Endothelial cell of umbilical vein (primary cell): ENCODE measurements around the gene CLASRP. TPM values are rescaled to one million over a fixed set of nuclear protein-coding genes. Genes with fewer than 3 reads are reported as not detected.

ENCODE experiments used
- BruUV-seq: library from RNA; stranded (reverse); fragments of 400-500 nt; replicated peaks from 2 replicates; lab custom pipeline; 2021; lab: Mats Ljungman, UMichigan
- CTCF ChIA-PET: fragments of 300-600, 350-600 bp; sonication (Branson Sonifier 250); formaldehyde crosslinking; loops from one replicate; lab custom pipeline; 2021; ENCODE audit warnings: antibody characterized with exemption, inconsistent platforms; lab: Charles Lee
- POLR2A ChIA-PET: fragments of 300-600, 350-600 bp; sonication (Branson Sonifier 250); formaldehyde crosslinking; loops from one replicate; lab custom pipeline; 2021; ENCODE audit warnings: antibody characterized with exemption, inconsistent platforms; lab: Charles Lee
- DNase-seq: peaks from one replicate; pipeline ENCODE4 v3.0.0-alpha.2; 2011; ENCODE audit warnings: low read depth, low spot score
- FAIRE-seq: peaks from 2 replicates; lab custom pipeline; 2011; peaks lifted over from hg19 to GRCh38; lab: Jason Lieb, UNC
- H2AFZ ChIP-seq: 2 replicates; pipeline ENCODE4 v1.6.0; 2012; ENCODE audit warnings: low read depth, low read length, control low read depth, inconsistent platforms
- H3K27ac ChIP-seq: 2 replicates; pipeline ENCODE4 v1.5.1; 2011; ENCODE audit warnings: low read depth, mild to moderate bottlenecking, control low read depth, low read length, moderate library complexity; ENCODE audit not compliant: insufficient read depth
- H3K27me3 ChIP-seq, 2 experiments: 2 replicates each; pipeline versions ENCODE4 v1.6.0 to v1.6.1; 2011; ENCODE audit warnings: low read length in 2 of 2, mixed read lengths in 1 of 2; ENCODE audit not compliant: control insufficient read depth in 2 of 2, insufficient read depth in 2 of 2
- H3K36me3 ChIP-seq, 2 experiments: 2 replicates in 1 of 2; 3 replicates in 1 of 2; pipeline ENCODE4 v1.5.1; 2011; ENCODE audit warnings: low read length in 2 of 2, mild to moderate bottlenecking in 1 of 2, moderate library complexity in 1 of 2; ENCODE audit not compliant: control insufficient read depth in 2 of 2, insufficient read depth in 2 of 2; ENCODE audit errors: extremely low read depth in 1 of 2
- H3K4me1 ChIP-seq: 3 replicates; pipeline ENCODE4 v1.5.1; 2011; ENCODE audit warnings: mild to moderate bottlenecking, low read length; ENCODE audit not compliant: control insufficient read depth, insufficient read depth; ENCODE audit errors: extremely low read depth
- H3K4me2 ChIP-seq: 2 replicates; pipeline ENCODE4 v1.6.1; 2011; ENCODE audit warnings: low read length, control low read depth, mixed read lengths; ENCODE audit not compliant: insufficient read depth
- H3K4me3 ChIP-seq, 3 experiments: fragments of 200-600 bp in 1 of 3; sonication (generic), shearing (Covaris generic) in 1 of 3; replicated peaks in 1 of 3; 2 replicates each; pipeline ENCODE4 v1.5.1; 2011 to 2016; ENCODE audit warnings: control low read depth in 3 of 3, low read length in 3 of 3, mild to moderate bottlenecking in 2 of 3, inconsistent platforms in 1 of 3, low read depth in 1 of 3, moderate library complexity in 1 of 3; ENCODE audit not compliant: insufficient read depth in 1 of 3
- H3K79me2 ChIP-seq: 2 replicates; pipeline ENCODE4 v1.6.0; 2012; ENCODE audit warnings: low read length, inconsistent platforms; ENCODE audit not compliant: control insufficient read depth, insufficient read depth
- H3K9ac ChIP-seq: replicated peaks from 2 replicates; pipeline ENCODE3; 2011; ENCODE audit warnings: low read length, control low read depth; ENCODE audit not compliant: insufficient read depth; ENCODE audit errors: extremely low read depth
- H3K9me1 ChIP-seq: replicated peaks from 3 replicates; pipeline ENCODE4 v1.6.0; 2011; ENCODE audit warnings: mild to moderate bottlenecking, low read length; ENCODE audit not compliant: control insufficient read depth, insufficient read depth; ENCODE audit errors: extremely low read depth
- H3K9me3 ChIP-seq: replicated peaks from 2 replicates; pipeline ENCODE4 v1.5.1; 2012; ENCODE audit warnings: low read length, inconsistent platforms; ENCODE audit not compliant: control insufficient read depth, insufficient read depth
- H4K20me1 ChIP-seq: replicated peaks from 2 replicates; pipeline ENCODE3; 2011; ENCODE audit warnings: mild to moderate bottlenecking, low read length; ENCODE audit not compliant: control insufficient read depth, insufficient read depth; ENCODE audit errors: extremely low read depth
- EZH2 ChIP-seq: IDR thresholded peaks from 2 replicates; pipeline ENCODE4 v1.6.1; 2012; ENCODE audit warnings: borderline replicate concordance, low read depth, mild to moderate bottlenecking, moderate library complexity, low read length, inconsistent platforms; ENCODE audit not compliant: severe bottlenecking
- FOS ChIP-seq: IDR thresholded peaks from 2 replicates; pipeline ENCODE4 v1.6.1; 2011; ENCODE audit warnings: mild to moderate bottlenecking, low read length, moderate library complexity, borderline replicate concordance; ENCODE audit not compliant: insufficient read depth
- GATA2 ChIP-seq: IDR thresholded peaks from 2 replicates; pipeline ENCODE4 v1.7.0; 2011; ENCODE audit warnings: low read depth, mild to moderate bottlenecking, moderate library complexity, mixed read lengths, low read length; ENCODE audit not compliant: insufficient read length, insufficient read depth
- JUN ChIP-seq: IDR thresholded peaks from 2 replicates; pipeline ENCODE4 v1.6.1; 2011; ENCODE audit warnings: borderline replicate concordance, low read depth; ENCODE audit not compliant: insufficient read length, insufficient read depth
- MYC ChIP-seq: IDR thresholded peaks from one replicate; pipeline ENCODE4 v1.6.1; 2011; ENCODE audit warnings: mild to moderate bottlenecking, low read depth, low read length
- POLR2A ChIP-seq: IDR thresholded peaks from 2 replicates; pipeline ENCODE4 v1.6.1; 2012; ENCODE audit warnings: low read depth, mild to moderate bottlenecking, control low read depth, low read length
- POLR2AphosphoS5 ChIP-seq: IDR thresholded peaks from 2 replicates; pipeline ENCODE4 v1.6.1; 2012; ENCODE audit warnings: low read depth, mild to moderate bottlenecking, control low read depth, low read length, moderate library complexity; ENCODE audit not compliant: insufficient read depth
- dilution Hi-C: fragments of 300-500 bp; cut with MboI; formaldehyde crosslinking; loops from one replicate; pipeline ENCODE4 v1.15.0; 2019; ENCODE audit warnings: low sequenced_read_pairs; ENCODE audit not compliant: extremely low pct_ligation_motif_present
- intact Hi-C: fragments of 100-400 bp; cut with micrococcal nuclease; formaldehyde crosslinking; loops from one replicate; pipeline ENCODE4 v1.10.0; 2022
- polyA plus RNA-seq, 4 experiments: library from polyadenylated mRNA; depleted of rRNA in 3 of 4; stranded (reverse) in 3 of 4; unstranded in 1 of 4; fragments of >200 nt; gene quantifications; 2 replicates each; pipeline versions ENCODE4 v1.2.1 to v1.2.3, GENCODE V29; 2011 to 2012; ENCODE audit warnings: missing spikeins in 1 of 4
- total RNA-seq: library from RNA; stranded (reverse); gene quantifications from 2 replicates; pipeline ENCODE4 v1.2.3, GENCODE V29; 2021
- TF ChIP-seq, protein P1 (sequence below), 2 donors: IDR thresholded peaks; 1 replicate in 1 of 2; 2 replicates in 1 of 2; pipeline ENCODE4 v1.5.1; 2011; ENCODE audit warnings: low read length in 2 of 2, mild to moderate bottlenecking in 2 of 2, moderate library complexity in 2 of 2, control low read depth in 1 of 2, inconsistent platforms in 1 of 2, low read depth in 1 of 2; ENCODE audit not compliant: insufficient read depth in 1 of 2; ENCODE audit errors: extremely low read depth in 1 of 2
- TF ChIP-seq, protein P2 (sequence below): IDR thresholded peaks from 2 replicates; pipeline ENCODE4 v1.6.1; 2011; ENCODE audit not compliant: insufficient read depth, insufficient read length

CLASRP gene
- total and polyA plus RNA-seq, 2 donors (not counting 3 experiments of a cell fraction or from before 2014, with no cell fraction given): 40.7 to 70.7 TPM

DNA sequence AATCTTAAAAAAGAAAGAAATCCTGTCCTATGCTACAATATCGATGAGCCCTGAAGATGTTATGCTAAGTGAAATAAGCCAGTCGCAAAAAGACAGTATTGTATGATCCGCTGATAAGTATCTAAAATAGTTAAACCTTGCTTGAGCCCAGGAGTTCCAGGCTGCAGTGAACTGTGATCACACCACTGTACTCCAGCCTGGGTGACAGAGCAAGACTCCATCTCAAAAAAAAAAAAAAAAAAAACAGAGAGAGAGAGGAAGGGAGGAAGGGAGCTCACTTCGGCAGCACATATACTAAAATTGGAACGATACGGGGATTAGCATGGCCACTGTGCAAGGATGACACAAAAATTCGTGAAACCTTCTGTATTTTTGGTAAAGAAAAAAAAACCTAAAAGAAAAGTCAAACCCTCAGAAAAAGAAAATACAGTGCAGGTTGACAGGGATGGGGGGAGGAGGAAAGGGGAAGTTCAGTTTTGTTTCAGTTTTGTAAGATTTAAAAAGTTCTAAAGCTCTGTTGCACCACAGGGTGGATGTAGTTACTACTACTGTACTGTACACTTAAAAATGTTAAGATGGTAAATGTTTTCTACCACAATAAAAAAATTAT lies 8.4 kb downstream of the CLASRP start:
- H2AFZ ChIP-seq: no peak overlapping the region
- no peaks in the 10 kb centered on the region for H3K9me3 ChIP-seq
- TF ChIP-seq POLR2A (no peak), MYC (no peak), GATA2 (no peak), FOS (no peak), POLR2AphosphoS5 (no peak), EZH2 (no peak), JUN (no peak)
- TF ChIP-seq, protein P1, sequence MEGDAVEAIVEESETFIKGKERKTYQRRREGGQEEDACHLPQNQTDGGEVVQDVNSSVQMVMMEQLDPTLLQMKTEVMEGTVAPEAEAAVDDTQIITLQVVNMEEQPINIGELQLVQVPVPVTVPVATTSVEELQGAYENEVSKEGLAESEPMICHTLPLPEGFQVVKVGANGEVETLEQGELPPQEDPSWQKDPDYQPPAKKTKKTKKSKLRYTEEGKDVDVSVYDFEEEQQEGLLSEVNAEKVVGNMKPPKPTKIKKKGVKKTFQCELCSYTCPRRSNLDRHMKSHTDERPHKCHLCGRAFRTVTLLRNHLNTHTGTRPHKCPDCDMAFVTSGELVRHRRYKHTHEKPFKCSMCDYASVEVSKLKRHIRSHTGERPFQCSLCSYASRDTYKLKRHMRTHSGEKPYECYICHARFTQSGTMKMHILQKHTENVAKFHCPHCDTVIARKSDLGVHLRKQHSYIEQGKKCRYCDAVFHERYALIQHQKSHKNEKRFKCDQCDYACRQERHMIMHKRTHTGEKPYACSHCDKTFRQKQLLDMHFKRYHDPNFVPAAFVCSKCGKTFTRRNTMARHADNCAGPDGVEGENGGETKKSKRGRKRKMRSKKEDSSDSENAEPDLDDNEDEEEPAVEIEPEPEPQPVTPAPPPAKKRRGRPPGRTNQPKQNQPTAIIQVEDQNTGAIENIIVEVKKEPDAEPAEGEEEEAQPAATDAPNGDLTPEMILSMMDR (IDR thresholded peaks at IDR 0.05; ENCODE audit: extremely low read depth in 1 of 2, insufficient read depth in 1 of 2, low read depth in 1 of 2, low read length in 2 of 2): no peak
- TF ChIP-seq, protein P2, sequence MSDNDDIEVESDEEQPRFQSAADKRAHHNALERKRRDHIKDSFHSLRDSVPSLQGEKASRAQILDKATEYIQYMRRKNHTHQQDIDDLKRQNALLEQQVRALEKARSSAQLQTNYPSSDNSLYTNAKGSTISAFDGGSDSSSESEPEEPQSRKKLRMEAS: no peak
- no peak overlapping the region for H3K27ac ChIP-seq
- H4K20me1 ChIP-seq: no peaks in the 10 kb centered on the region
- no peaks in the 10 kb centered on the region for H3K27me3 ChIP-seq
- H3K4me1 ChIP-seq: no peaks in the 10 kb centered on the region
- peaks cover 62% of the 10 kb centered on the region for H3K79me2 ChIP-seq
- FAIRE-seq (no peak), DNase-seq (no peak)
- ChIA-PET CTCF (interaction anchor here (0.6 kb wide), 1 partner anchor 14 kb away, joined by 3 read pairs; no protein-coding TSS in a partner anchor), POLR2A (no interaction called here)
- H3K9ac ChIP-seq: no peak overlapping the region
- intact Hi-C loops: no loop called here
- peaks cover 5 to 24% of the 10 kb centered on the region in 2 experiments for H3K36me3 ChIP-seq
- no peak overlapping the region for H3K4me2 ChIP-seq
- BruUV-seq: no TSS peak
- dilution Hi-C loops: no loop called here
- no peak overlapping the region for H3K4me3 ChIP-seq
- no peaks in the 10 kb centered on the region for H3K9me1 ChIP-seq
